Sigmoid colon (tissue), 4 donors: ENCODE results near the gene PRKG1.

Experiments used
- CTCF ChIP-seq, 4 experiments: fragments of 450-650 bp in 3 of 4; fragments of 200-600 bp in 1 of 4; IDR thresholded peaks; one replicate each; pipeline ENCODE4 v1.5.1; 2016 to 2019; ENCODE audit warnings: antibody characterized with exemption in 4 of 4, mild to moderate bottlenecking in 3 of 4, moderate library complexity in 2 of 4
- POLR2A ChIP-seq, 2 donors: fragments of 450-650 bp; IDR thresholded peaks; one replicate each; pipeline ENCODE4 v1.6.1; 2016; ENCODE audit warnings: antibody characterized with exemption in 2 of 2, mild to moderate bottlenecking in 2 of 2, moderate library complexity in 2 of 2
- POLR2AphosphoS5 ChIP-seq, 4 donors: sonication (generic); formaldehyde crosslinking; IDR thresholded peaks; one replicate each; pipeline ENCODE4 v1.6.1; 2017; ENCODE audit warnings: antibody characterized with exemption in 4 of 4

DNA sequence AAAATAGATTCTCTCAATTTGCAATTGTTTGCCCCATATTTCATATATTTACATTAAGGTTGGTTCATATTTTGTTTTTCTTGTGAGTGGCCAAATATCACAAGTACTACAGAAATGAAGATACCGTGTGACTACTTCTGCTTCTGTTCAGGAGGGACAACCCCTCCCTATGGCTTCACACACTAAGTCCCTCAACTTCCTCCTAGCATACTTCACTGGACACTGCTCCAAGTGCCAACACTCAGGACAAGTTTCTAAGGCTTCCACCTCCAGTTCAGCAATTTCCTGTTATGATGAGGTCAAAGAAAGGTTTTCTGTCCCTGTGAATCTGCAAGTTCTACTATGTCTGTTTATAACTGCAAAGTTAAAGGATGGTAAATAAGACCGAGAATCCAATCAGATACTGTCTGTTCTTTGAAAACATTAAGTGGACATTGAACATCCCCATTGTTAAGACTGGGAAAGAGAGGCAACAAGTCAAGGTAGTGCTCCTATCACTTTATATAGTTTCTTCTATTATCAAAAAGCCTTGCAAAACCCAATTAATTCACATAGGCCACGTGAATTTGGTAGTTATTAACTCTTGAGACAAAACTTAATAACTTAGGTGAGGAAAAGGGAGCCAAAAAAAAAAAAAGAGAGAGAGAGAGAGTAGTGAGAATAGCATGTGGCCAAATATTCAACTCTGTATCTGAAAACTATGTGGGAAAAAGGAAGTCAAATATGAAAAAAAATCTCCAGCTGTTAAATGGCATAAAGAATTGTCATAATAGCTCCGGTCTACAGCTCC, 1158.5 kb downstream of the PRKG1 start:
- TF ChIP-seq POLR2A (IDR thresholded peaks at IDR 0.05) (no peak), CTCF (IDR thresholded peaks at IDR 0.05) (no peak), POLR2AphosphoS5 (IDR thresholded peaks at IDR 0.05) (no peak)
